Upper lobe of right lung (tissue), 1 donor: ENCODE data around the gene ENDOG. TPM values are rescaled to one million over a fixed set of nuclear protein-coding genes. Genes with fewer than 3 reads are reported as not detected.
A peak's percentile ranks its signal among the peaks of the same experiment; 100 is the strongest.

Source experiments
- ATAC-seq: fragments of 200-7000 bp; cut with Tn5 transposase; one replicate; pipeline ENCODE4 v1.9.1; 2020; ENCODE audit warnings: mild to moderate bottlenecking, moderate library complexity
- DNase-seq: peaks from one replicate; pipeline ENCODE4 v3.0.0-alpha.2; 2020
- H3K27ac ChIP-seq: fragments of 200-600 bp; one replicate; pipeline ENCODE4 v1.8.0; 2022
- H3K27me3 ChIP-seq: fragments of 200-600 bp; one replicate; pipeline ENCODE4 v1.8.0; 2022; ENCODE audit warnings: mild to moderate bottlenecking
- H3K36me3 ChIP-seq: fragments of 200-600 bp; one replicate; pipeline ENCODE4 v1.8.0; 2022
- H3K4me1 ChIP-seq: fragments of 200-600 bp; one replicate; pipeline ENCODE4 v1.8.0; 2022
- H3K4me3 ChIP-seq: fragments of 200-600 bp; one replicate; pipeline ENCODE4 v1.8.0; 2022; ENCODE audit warnings: mild to moderate bottlenecking
- H3K9me3 ChIP-seq: fragments of 200-600 bp; one replicate; pipeline ENCODE4 v1.8.0; 2022
- CTCF ChIP-seq: fragments of 200-600 bp; IDR thresholded peaks from one replicate; pipeline ENCODE4 v1.8.0; 2022; ENCODE audit warnings: antibody characterized with exemption
- intact Hi-C: fragments of 100-400 bp; cut with DNase I; formaldehyde crosslinking; loops from one replicate; pipeline ENCODE4 v1.11.0; 2022
- long read RNA-seq: library from polyadenylated mRNA; unstranded; transcript quantifications from one replicate; pipeline ENCODE4 v2.0.0, GENCODE V29; 2021
- total RNA-seq: library from RNA; stranded (reverse); fragmentation: NEBNext Ultra II Directional; extraction: Animal tissue kit (Norgen Biotek cat#: 25700); gene quantifications from one replicate; pipeline ENCODE4 v1.2.1, GENCODE V29; 2021
- donor health status: DM: no; HTN: yes; CAD: no; lungs with severe emphysema.

ENDOG gene
- 18.6 TPM for total RNA-seq
- long read RNA-seq, transcript ENDOG-201 (3 exons, 1,172 nt), result major isoform, 34 of 40 reads
- long read RNA-seq, partial matches to known transcripts, result 3 of 40 reads
- long read RNA-seq, other reads (novel, unspliced or antisense), result 3 of 40 reads

- DNase-seq (peak; percentile 98), ATAC-seq (peak; percentile 99)
- H3K9me3 ChIP-seq, result no peaks in the 10 kb centered on the region
- no peaks in the 10 kb centered on the region for H3K27me3 ChIP-seq
- H3K4me1 ChIP-seq, result peaks cover 11% of the 10 kb centered on the region
- H3K4me3 ChIP-seq, result peak within 1 kb of the TSS; percentile 77
- intact Hi-C loops, result no loop called here
- peak within 1 kb of the TSS; percentile 83 for H3K27ac ChIP-seq
- peak; percentile 97 for TF ChIP-seq CTCF
- H3K36me3 ChIP-seq, result peaks cover 9% of the 10 kb centered on the region
These were observed at the start of gene ENDOG for GRCh38 chr9:128818099-128818838. TSS of gene ENDOG (plus strand) at chr9:128818500. CDS start at chr9:128818685, 185 bp downstream.

- ATAC-seq (no peak), DNase-seq (no peak)
- Histone ChIP-seq H3K27ac (no peak overlapping the region), H3K36me3 (peaks cover 10% of the 10 kb centered on the region), H3K4me1 (peaks cover 16% of the 10 kb centered on the region), H3K9me3 (no peaks in the 10 kb centered on the region), H3K4me3 (no peak overlapping the region), H3K27me3 (no peaks in the 10 kb centered on the region)
- intact Hi-C loops, result no loop called here
- TF ChIP-seq CTCF, result no peak
These were observed 49.7 kb upstream of the ENDOG start for GRCh38 chr9:128768606-128769005.

- Histone ChIP-seq H3K36me3 (peaks cover 10% of the 10 kb centered on the region), H3K27ac (peak overlapping the region; percentile 99), H3K9me3 (no peaks in the 10 kb centered on the region), H3K27me3 (no peaks in the 10 kb centered on the region), H3K4me1 (peaks cover 16% of the 10 kb centered on the region), H3K4me3 (peak overlapping the region; percentile 91)
- ATAC-seq (no peak), DNase-seq (no peak)
- intact Hi-C loops, result no loop called here
- no peak for TF ChIP-seq CTCF
These were observed 47.8 kb upstream of the ENDOG start for GRCh38 chr9:128770286-128771030.

GRCh38 chr9:128771094-128771721 is 47.1 kb upstream of the ENDOG start:
- Histone ChIP-seq H3K27me3 (no peaks in the 10 kb centered on the region), H3K36me3 (peaks cover 8% of the 10 kb centered on the region), H3K27ac (peak overlapping the region; percentile 99), H3K4me3 (peak overlapping the region; percentile 91), H3K4me1 (peaks cover 16% of the 10 kb centered on the region), H3K9me3 (no peaks in the 10 kb centered on the region)
- ATAC-seq, result peak; percentile 45
- intact Hi-C loops, result no loop called here
- no peak for TF ChIP-seq CTCF
- no peak for DNase-seq

- Histone ChIP-seq H3K27ac (peak within 1 kb of the TSS; percentile 99), H3K27me3 (no peaks in the 10 kb centered on the region), H3K36me3 (peaks cover 8% of the 10 kb centered on the region), H3K4me1 (peaks cover 16% of the 10 kb centered on the region), H3K4me3 (peak within 1 kb of the TSS; percentile 91), H3K9me3 (no peaks in the 10 kb centered on the region)
- DNase-seq, result peak; percentile 97
- no peak for TF ChIP-seq CTCF
- peak; percentile 98 for ATAC-seq
- intact Hi-C loops, result no loop called here
These were observed 46.4 kb upstream of the ENDOG start, which contains the start of gene ZER1 for GRCh38 chr9:128771745-128772519. TSS of gene ZER1 (minus strand) at chr9:128771927. CDS start at chr9:128755565, 16,362 bp downstream.
